ENCODE data around the gene KIF19. TPM values are rescaled to one million over a fixed set of nuclear protein-coding genes. Genes with fewer than 3 reads are reported as not detected.

The KIF19 gene
- total RNA-seq, 3 donors from 2014 or later: 0.16 to 1.3 (median 0.44) TPM

DNA sequence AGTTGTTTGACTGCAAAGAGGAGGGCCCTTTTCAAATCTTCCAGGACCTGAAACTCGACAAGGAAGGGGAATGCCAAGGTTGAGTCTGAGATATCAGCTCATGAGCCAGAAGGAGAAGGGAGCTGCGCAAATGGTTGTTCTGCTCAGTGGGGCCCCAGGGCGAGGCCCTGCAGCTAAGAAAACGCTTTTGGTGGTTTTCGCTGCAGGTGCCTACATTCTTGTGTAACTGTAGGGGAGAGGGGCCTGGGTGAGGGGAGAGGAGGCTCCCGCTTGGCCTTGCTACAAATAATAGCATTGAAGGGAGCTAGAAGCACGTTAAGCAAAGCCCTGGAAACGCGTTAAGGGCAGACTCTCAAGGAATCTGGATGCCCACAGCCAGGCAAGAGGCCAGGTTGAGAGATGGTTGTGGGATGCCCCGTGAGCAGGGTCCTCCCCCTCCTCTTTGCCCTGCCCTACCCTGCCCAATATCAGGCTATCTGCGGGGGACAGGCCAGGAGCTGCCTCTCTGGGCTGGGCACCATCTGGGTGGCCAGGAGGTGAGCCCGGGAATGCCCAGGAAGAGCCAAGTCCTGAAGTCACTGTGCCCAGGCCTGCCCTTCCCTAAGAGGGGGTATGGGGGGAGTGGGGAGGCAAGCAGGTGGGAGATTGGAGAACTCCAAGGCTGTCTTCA, 63.2 kb downstream of the KIF19 start:
- no peaks in the 10 kb centered on the region for H3K27me3 ChIP-seq
- intact Hi-C loops (cut with DNase I; ENCODE audit: low total_unique reads): no loop called here
- no peak overlapping the region for H3K4me3 ChIP-seq
- H3K9me3 ChIP-seq: no peaks in the 10 kb centered on the region
- TF ChIP-seq, protein P1, sequence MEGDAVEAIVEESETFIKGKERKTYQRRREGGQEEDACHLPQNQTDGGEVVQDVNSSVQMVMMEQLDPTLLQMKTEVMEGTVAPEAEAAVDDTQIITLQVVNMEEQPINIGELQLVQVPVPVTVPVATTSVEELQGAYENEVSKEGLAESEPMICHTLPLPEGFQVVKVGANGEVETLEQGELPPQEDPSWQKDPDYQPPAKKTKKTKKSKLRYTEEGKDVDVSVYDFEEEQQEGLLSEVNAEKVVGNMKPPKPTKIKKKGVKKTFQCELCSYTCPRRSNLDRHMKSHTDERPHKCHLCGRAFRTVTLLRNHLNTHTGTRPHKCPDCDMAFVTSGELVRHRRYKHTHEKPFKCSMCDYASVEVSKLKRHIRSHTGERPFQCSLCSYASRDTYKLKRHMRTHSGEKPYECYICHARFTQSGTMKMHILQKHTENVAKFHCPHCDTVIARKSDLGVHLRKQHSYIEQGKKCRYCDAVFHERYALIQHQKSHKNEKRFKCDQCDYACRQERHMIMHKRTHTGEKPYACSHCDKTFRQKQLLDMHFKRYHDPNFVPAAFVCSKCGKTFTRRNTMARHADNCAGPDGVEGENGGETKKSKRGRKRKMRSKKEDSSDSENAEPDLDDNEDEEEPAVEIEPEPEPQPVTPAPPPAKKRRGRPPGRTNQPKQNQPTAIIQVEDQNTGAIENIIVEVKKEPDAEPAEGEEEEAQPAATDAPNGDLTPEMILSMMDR (IDR thresholded peaks at IDR 0.05): no peak
- TF ChIP-seq POLR2A (IDR thresholded peaks at IDR 0.05) (no peak), POLR2AphosphoS5 (IDR thresholded peaks at IDR 0.05) (no peak)
- no peak overlapping the region for H3K27ac ChIP-seq
- H3K4me1 ChIP-seq: no peaks in the 10 kb centered on the region
- DNase-seq (ENCODE audit: low spot score in 2 of 2): no peak
- no peaks in the 10 kb centered on the region for H3K36me3 ChIP-seq

DNA sequence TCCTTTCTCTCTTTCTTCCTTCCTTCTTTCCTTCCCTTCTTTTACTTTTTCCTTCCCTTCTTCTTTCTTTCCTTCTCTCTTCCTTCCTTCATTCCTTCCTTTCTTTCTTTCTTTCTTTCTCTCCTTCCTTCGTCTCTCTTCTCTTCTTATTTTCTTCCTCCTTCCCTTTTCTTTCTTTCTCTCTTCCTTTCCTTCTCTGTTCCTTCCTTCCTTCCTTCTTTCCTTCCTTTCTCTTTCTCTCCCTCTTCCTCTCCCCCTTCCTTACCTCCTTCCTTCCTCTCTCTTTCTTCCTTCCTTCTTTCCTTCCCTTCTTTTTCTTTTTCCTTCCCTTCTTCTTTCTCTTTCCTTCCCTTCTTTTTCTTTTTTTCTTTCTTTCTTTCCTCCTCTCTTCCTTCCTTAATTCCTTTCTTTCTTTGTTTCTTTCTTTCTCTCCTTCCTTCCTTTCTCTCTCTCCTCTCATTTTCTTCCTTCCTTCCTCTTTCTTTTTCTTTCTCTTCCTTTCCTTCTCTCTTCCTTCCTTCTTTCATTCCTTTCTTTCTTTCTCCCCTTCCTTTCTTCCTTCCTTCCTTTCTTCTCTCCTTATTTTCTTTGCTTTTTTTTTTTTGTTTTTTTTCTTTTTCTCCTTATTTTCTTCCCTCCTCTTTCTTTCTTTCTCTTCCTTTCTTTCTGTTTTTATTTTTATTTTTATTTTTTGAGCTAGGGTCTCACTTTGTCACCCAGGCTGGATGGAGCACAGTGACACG, 64.1 kb downstream of the KIF19 start:
- intact Hi-C loops (cut with DNase I; ENCODE audit: low total_unique reads): loop anchor here (2.0 kb wide), 1 partner anchor 49 kb away; no protein-coding TSS in a partner anchor
- H3K36me3 ChIP-seq: no peaks in the 10 kb centered on the region
- no peaks in the 10 kb centered on the region for H3K27me3 ChIP-seq
- no peaks in the 10 kb centered on the region for H3K4me1 ChIP-seq
- DNase-seq (ENCODE audit: low spot score in 2 of 2): no peak
- H3K9me3 ChIP-seq: no peaks in the 10 kb centered on the region
- H3K4me3 ChIP-seq: no peak overlapping the region
- no peak overlapping the region for H3K27ac ChIP-seq
- TF ChIP-seq POLR2AphosphoS5 (IDR thresholded peaks at IDR 0.05) (no peak), POLR2A (IDR thresholded peaks at IDR 0.05) (no peak)
- TF ChIP-seq, protein P1 (IDR thresholded peaks at IDR 0.05): no peak

DNA sequence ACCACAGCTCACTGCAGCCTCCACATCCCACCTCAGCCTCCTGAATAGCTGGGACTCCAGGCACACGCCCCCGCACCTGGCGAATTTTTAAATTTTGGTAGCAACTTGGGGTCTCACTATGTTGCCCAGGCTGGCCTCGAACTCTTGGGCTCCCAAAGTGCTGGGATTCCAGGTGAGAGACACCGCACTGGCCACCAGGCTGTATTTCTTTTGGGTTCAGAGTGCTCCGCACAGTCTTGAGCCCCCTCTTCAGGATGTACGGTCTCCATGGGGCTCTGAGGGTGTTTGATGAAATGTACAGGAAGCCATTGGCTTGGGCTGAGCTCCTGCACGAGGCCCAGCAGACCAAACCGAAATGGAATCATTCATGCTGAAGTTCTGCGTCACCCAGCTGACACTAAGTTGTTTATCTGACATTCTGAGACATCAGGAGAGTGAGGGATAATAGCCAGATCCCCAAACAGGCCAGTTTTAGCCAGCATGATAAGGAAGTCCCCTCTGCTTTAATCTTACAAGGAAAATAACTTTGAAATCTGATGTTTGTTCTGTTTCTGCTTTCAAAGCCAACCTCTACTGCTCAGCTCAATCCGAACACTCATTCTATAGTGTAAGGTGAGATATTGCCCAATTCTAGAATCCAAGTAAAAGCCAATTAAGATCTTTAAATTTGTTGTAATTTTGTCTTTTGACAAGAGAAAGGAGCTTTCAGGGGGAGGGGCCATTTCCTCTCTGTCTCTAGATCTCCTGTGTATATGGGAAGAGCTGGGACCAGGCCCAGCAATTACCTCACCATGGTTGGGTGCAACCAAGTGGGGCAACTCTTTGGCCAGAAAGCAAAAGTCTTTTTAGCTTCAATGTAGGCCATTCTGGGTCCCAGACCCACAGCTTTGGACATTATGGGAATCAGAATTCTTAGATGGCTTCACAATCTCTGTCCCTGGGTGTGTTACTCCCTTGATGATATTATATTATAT, 64.9 kb downstream of the KIF19 start:
- TF ChIP-seq POLR2A (IDR thresholded peaks at IDR 0.05): no peak
- TF ChIP-seq POLR2AphosphoS5 (IDR thresholded peaks at IDR 0.05): no peak
- TF ChIP-seq, protein P1 (IDR thresholded peaks at IDR 0.05): no peak
- no peak overlapping the region for H3K4me3 ChIP-seq

GRCh38 chr17:74391771-74392170, 65.7 kb downstream of the KIF19 start:
- no peaks in the 10 kb centered on the region for H3K36me3 ChIP-seq
- intact Hi-C loops (cut with DNase I; ENCODE audit: low total_unique reads): loop anchor here (2.0 kb wide), 1 partner anchor 47 kb away; no protein-coding TSS in a partner anchor
- H3K9me3 ChIP-seq: no peaks in the 10 kb centered on the region
- H3K27me3 ChIP-seq: no peaks in the 10 kb centered on the region
- TF ChIP-seq POLR2A (IDR thresholded peaks at IDR 0.05) (no peak), POLR2AphosphoS5 (IDR thresholded peaks at IDR 0.05) (no peak)
- TF ChIP-seq, protein P1 (IDR thresholded peaks at IDR 0.05): no peak
- no peak overlapping the region for H3K4me3 ChIP-seq
- H3K4me1 ChIP-seq: no peaks in the 10 kb centered on the region
- no peak for DNase-seq (ENCODE audit: low spot score in 2 of 2)
- no peak overlapping the region for H3K27ac ChIP-seq

More for the DNA sequence above, 64.9 kb downstream of the KIF19 start:
- H3K9me3 ChIP-seq: no peaks in the 10 kb centered on the region
- no peak overlapping the region for H3K27ac ChIP-seq
- no peaks in the 10 kb centered on the region for H3K4me1 ChIP-seq
- no peaks in the 10 kb centered on the region for H3K27me3 ChIP-seq
- no peak for DNase-seq (ENCODE audit: low spot score in 2 of 2)
- H3K36me3 ChIP-seq: no peaks in the 10 kb centered on the region
- intact Hi-C loops (cut with DNase I; ENCODE audit: low total_unique reads): loop anchor here (2.0 kb wide), 1 partner anchor 48 kb away; no protein-coding TSS in a partner anchor

Measured in breast epithelium (tissue), 4 donors.